ENCODE results near the gene HAAO. TPM values are rescaled to one million over a fixed set of nuclear protein-coding genes. Genes with fewer than 3 reads are reported as not detected.

HAAO gene
- total and polyA plus RNA-seq, 4 experiments from 2014 or later: 0.21 to 0.44 TPM; not detected in 2

GRCh38 chr2:42762823-42763804, 29.3 kb downstream of the HAAO start:
- H3K4me1 Mint-ChIP-seq: no peaks in the 10 kb centered on the region
- POLR2A ChIA-PET (ENCODE audit: partially characterized antibody): no interaction called here
- no peak overlapping the region for H3K4me3 Mint-ChIP-seq
- no peaks in the 10 kb centered on the region for H3K9me3 Mint-ChIP-seq
- peak overlapping the region in 2 of 7 donors; percentile 42 to 46 for H3K27ac Mint-ChIP-seq
- no peaks in the 10 kb centered on the region for H3K36me3 ChIP-seq (ENCODE audit: insufficient read depth, low read length)
- no peaks in the 10 kb centered on the region for H3K27me3 Mint-ChIP-seq
- no peaks in the 10 kb centered on the region for H3K27me3 ChIP-seq (ENCODE audit: insufficient read depth, low read length)
- H3K4me1 ChIP-seq (ENCODE audit: insufficient read depth, low read length): no peaks in the 10 kb centered on the region
- no peak overlapping the region for H3K4me3 ChIP-seq (ENCODE audit: low read length in 2 of 2)
- no peak for DNase-seq
- no peaks in the 10 kb centered on the region for H3K9me3 ChIP-seq (ENCODE audit: control insufficient read depth in 1 of 2, low read length in 2 of 2)
- CTCF ChIA-PET (ENCODE audit: partially characterized antibody): no interaction called here
- intact Hi-C loops (cut with micrococcal nuclease): no loop called here
- H3K27ac ChIP-seq (ENCODE audit: low read depth, low read length): no peak overlapping the region
- H3K36me3 Mint-ChIP-seq: peaks cover 4 to 13% of the 10 kb centered on the region in 2 donors

GRCh38 chr2:42762155-42762554, 30.2 kb downstream of the HAAO start:
- H3K4me3 ChIP-seq (ENCODE audit: low read length in 2 of 2): no peak overlapping the region
- Mint-ChIP-seq H3K4me1 (no peaks in the 10 kb centered on the region), H3K4me3 (no peak overlapping the region), H3K27me3 (no peaks in the 10 kb centered on the region), H3K9me3 (no peaks in the 10 kb centered on the region), H3K27ac (no peak overlapping the region), H3K36me3 (peaks cover 4 to 13% of the 10 kb centered on the region in 2 donors)
- intact Hi-C loops (cut with micrococcal nuclease): no loop called here
- CTCF ChIA-PET (ENCODE audit: partially characterized antibody): no interaction called here
- POLR2A ChIA-PET (ENCODE audit: partially characterized antibody): no interaction called here
- H3K27ac ChIP-seq (ENCODE audit: low read depth, low read length): no peak overlapping the region
- H3K9me3 ChIP-seq (ENCODE audit: control insufficient read depth in 1 of 2, low read length in 2 of 2): no peaks in the 10 kb centered on the region
- no peaks in the 10 kb centered on the region for H3K36me3 ChIP-seq (ENCODE audit: insufficient read depth, low read length)
- no peak for DNase-seq
- H3K4me1 ChIP-seq (ENCODE audit: insufficient read depth, low read length): no peaks in the 10 kb centered on the region
- no peaks in the 10 kb centered on the region for H3K27me3 ChIP-seq (ENCODE audit: insufficient read depth, low read length)

- intact Hi-C loops (cut with micrococcal nuclease): no loop called here
- POLR2A ChIA-PET (ENCODE audit: partially characterized antibody): no interaction called here
- no peak overlapping the region for H3K27ac Mint-ChIP-seq
Measured at GRCh38 chr2:42761554-42761953, 30.8 kb downstream of the HAAO start.

GRCh38 chr2:42758751-42759150, 33.6 kb downstream of the HAAO start:
- Mint-ChIP-seq H3K4me1 (no peaks in the 10 kb centered on the region), H3K36me3 (peaks cover 16 to 28% of the 10 kb centered on the region in 2 donors), H3K9me3 (no peaks in the 10 kb centered on the region), H3K4me3 (no peak overlapping the region), H3K27me3 (no peaks in the 10 kb centered on the region), H3K27ac (peak overlapping the region in 1 of 7 donors; percentile 8)
- no peak overlapping the region for H3K27ac ChIP-seq (ENCODE audit: low read depth, low read length)
- H3K4me1 ChIP-seq (ENCODE audit: insufficient read depth, low read length): no peaks in the 10 kb centered on the region
- H3K4me3 ChIP-seq (ENCODE audit: low read length in 2 of 2): no peak overlapping the region
- H3K36me3 ChIP-seq (ENCODE audit: insufficient read depth, low read length): no peaks in the 10 kb centered on the region
- ChIA-PET POLR2A (ENCODE audit: partially characterized antibody) (no interaction called here), CTCF (ENCODE audit: partially characterized antibody) (no interaction called here)
- no peaks in the 10 kb centered on the region for H3K27me3 ChIP-seq (ENCODE audit: insufficient read depth, low read length)
- no peaks in the 10 kb centered on the region for H3K9me3 ChIP-seq (ENCODE audit: control insufficient read depth in 1 of 2, low read length in 2 of 2)
- no peak for DNase-seq
- intact Hi-C loops (cut with micrococcal nuclease): no loop called here

More at GRCh38 chr2:42761554-42761953, 30.8 kb downstream of the HAAO start:
- no peak overlapping the region for H3K4me3 Mint-ChIP-seq
- H3K27ac ChIP-seq (ENCODE audit: low read depth, low read length): no peak overlapping the region
- H3K9me3 ChIP-seq (ENCODE audit: control insufficient read depth in 1 of 2, low read length in 2 of 2): no peaks in the 10 kb centered on the region
- no peak overlapping the region for H3K4me3 ChIP-seq (ENCODE audit: low read length in 2 of 2)
- CTCF ChIA-PET (ENCODE audit: partially characterized antibody): no interaction called here
- no peaks in the 10 kb centered on the region for H3K9me3 Mint-ChIP-seq
- no peaks in the 10 kb centered on the region for H3K27me3 ChIP-seq (ENCODE audit: insufficient read depth, low read length)
- peaks cover 4 to 13% of the 10 kb centered on the region in 2 donors for H3K36me3 Mint-ChIP-seq
- H3K36me3 ChIP-seq (ENCODE audit: insufficient read depth, low read length): no peaks in the 10 kb centered on the region
- H3K4me1 Mint-ChIP-seq: no peaks in the 10 kb centered on the region
- H3K27me3 Mint-ChIP-seq: no peaks in the 10 kb centered on the region
- DNase-seq: no peak
- H3K4me1 ChIP-seq (ENCODE audit: insufficient read depth, low read length): no peaks in the 10 kb centered on the region

- POLR2A ChIA-PET (ENCODE audit: partially characterized antibody): no interaction called here
- Mint-ChIP-seq H3K4me3 (no peak overlapping the region), H3K27me3 (no peaks in the 10 kb centered on the region), H3K9me3 (no peaks in the 10 kb centered on the region), H3K36me3 (peaks cover 18 to 34% of the 10 kb centered on the region in 2 donors), H3K4me1 (no peaks in the 10 kb centered on the region), H3K27ac (no peak overlapping the region)
- H3K27me3 ChIP-seq (ENCODE audit: insufficient read depth, low read length): no peaks in the 10 kb centered on the region
- intact Hi-C loops (cut with micrococcal nuclease): no loop called here
- H3K27ac ChIP-seq (ENCODE audit: low read depth, low read length): no peak overlapping the region
- no peak for DNase-seq
- H3K9me3 ChIP-seq (ENCODE audit: control insufficient read depth in 1 of 2, low read length in 2 of 2): no peaks in the 10 kb centered on the region
- H3K36me3 ChIP-seq (ENCODE audit: insufficient read depth, low read length): no peaks in the 10 kb centered on the region
- CTCF ChIA-PET (ENCODE audit: partially characterized antibody): no interaction called here
- no peaks in the 10 kb centered on the region for H3K4me1 ChIP-seq (ENCODE audit: insufficient read depth, low read length)
- H3K4me3 ChIP-seq (ENCODE audit: low read length in 2 of 2): no peak overlapping the region
Measured at GRCh38 chr2:42757981-42758740, 34.2 kb downstream of the HAAO start.

GRCh38 chr2:42756966-42757513, 35.3 kb downstream of the HAAO start:
- ChIA-PET POLR2A (ENCODE audit: partially characterized antibody) (no interaction called here), CTCF (ENCODE audit: partially characterized antibody) (no interaction called here)
- Mint-ChIP-seq H3K27me3 (no peaks in the 10 kb centered on the region), H3K4me1 (no peaks in the 10 kb centered on the region), H3K36me3 (peaks cover 16 to 31% of the 10 kb centered on the region in 2 donors), H3K4me3 (no peak overlapping the region), H3K9me3 (no peaks in the 10 kb centered on the region), H3K27ac (peak overlapping the region in 1 of 7 donors; percentile 66)
- Histone ChIP-seq H3K36me3 (ENCODE audit: insufficient read depth, low read length) (no peaks in the 10 kb centered on the region), H3K4me1 (ENCODE audit: insufficient read depth, low read length) (no peaks in the 10 kb centered on the region), H3K9me3 (ENCODE audit: control insufficient read depth in 1 of 2, low read length in 2 of 2) (no peaks in the 10 kb centered on the region), H3K4me3 (ENCODE audit: low read length in 2 of 2) (no peak overlapping the region), H3K27ac (ENCODE audit: low read depth, low read length) (no peak overlapping the region), H3K27me3 (ENCODE audit: insufficient read depth, low read length) (no peaks in the 10 kb centered on the region)
- DNase-seq: no peak
- intact Hi-C loops (cut with micrococcal nuclease): no loop called here

- H3K4me3 ChIP-seq (ENCODE audit: low read length in 2 of 2): no peak overlapping the region
- CTCF ChIA-PET (ENCODE audit: partially characterized antibody): no interaction called here
- no peaks in the 10 kb centered on the region for H3K27me3 ChIP-seq (ENCODE audit: insufficient read depth, low read length)
- H3K4me1 ChIP-seq (ENCODE audit: insufficient read depth, low read length): no peaks in the 10 kb centered on the region
- Mint-ChIP-seq H3K36me3 (peaks cover 19 to 31% of the 10 kb centered on the region in 2 donors), H3K4me3 (no peak overlapping the region), H3K9me3 (no peaks in the 10 kb centered on the region), H3K27ac (peak overlapping the region in 1 of 7 donors; percentile 66), H3K4me1 (no peaks in the 10 kb centered on the region), H3K27me3 (no peaks in the 10 kb centered on the region)
- intact Hi-C loops (cut with micrococcal nuclease): no loop called here
- no peaks in the 10 kb centered on the region for H3K9me3 ChIP-seq (ENCODE audit: control insufficient read depth in 1 of 2, low read length in 2 of 2)
- POLR2A ChIA-PET (ENCODE audit: partially characterized antibody): no interaction called here
- DNase-seq: no peak
- no peaks in the 10 kb centered on the region for H3K36me3 ChIP-seq (ENCODE audit: insufficient read depth, low read length)
- no peak overlapping the region for H3K27ac ChIP-seq (ENCODE audit: low read depth, low read length)
Measured at GRCh38 chr2:42756150-42756775, 36.1 kb downstream of the HAAO start.

Data from CD4-positive, alpha-beta memory T cell (primary cell).